HCEC 1CT (cell line): ENCODE results near the gene ZNF83.
A peak's percentile ranks its signal among the peaks of the same experiment; 100 is the strongest.
"Not testable (repeated sequence)": the region's sequence is repeated elsewhere in the genome, so short reads cannot be mapped to it uniquely, and the experiment has no call there.

Experiments used
- DNase-seq: peaks from one replicate; pipeline ENCODE4 v3.0.0-alpha.2; 2017

Gene ZNF83

GRCh38 chr19:52638601-52639000 is 446 bp upstream of the ZNF83 start:
- peak; percentile 33 for DNase-seq

DNA sequence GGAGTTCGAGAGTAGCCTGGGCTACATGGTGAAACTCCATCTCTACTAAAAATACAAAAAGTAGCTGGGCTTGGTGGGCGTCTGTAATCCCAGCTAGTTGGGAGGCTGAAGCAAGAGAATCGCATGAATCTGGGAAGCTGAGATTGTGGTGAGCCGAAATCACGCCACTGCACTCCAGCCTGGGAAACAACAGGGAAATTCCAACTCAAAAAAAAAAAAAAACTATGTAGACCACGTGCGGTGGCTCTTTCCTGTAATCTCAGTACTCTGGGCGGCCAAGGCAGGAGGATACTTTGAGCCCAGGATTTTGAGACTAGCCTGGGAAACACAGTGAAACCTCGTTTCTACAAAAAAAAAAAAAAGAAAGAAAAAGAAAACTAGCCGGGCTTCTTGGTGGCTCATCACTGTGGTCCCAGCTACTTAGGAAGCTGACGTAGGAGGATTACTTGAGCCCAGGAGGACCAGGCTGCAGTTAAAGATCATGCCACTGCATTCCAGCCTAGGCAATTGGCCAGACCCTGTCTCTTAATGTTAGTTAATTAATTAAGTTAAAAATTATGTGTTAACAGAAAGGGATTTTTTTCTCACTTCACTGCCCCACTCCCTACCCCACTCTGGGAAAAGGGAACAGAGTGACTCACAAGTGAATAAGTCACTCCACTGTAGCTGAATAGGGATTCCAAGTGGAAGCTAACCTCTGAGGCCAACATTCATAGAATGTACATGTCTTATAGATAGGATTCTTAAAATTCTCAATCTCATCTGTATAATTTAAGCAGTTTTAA is 2.2 kb downstream of the ZNF83 start:
- no peak for DNase-seq

DNA sequence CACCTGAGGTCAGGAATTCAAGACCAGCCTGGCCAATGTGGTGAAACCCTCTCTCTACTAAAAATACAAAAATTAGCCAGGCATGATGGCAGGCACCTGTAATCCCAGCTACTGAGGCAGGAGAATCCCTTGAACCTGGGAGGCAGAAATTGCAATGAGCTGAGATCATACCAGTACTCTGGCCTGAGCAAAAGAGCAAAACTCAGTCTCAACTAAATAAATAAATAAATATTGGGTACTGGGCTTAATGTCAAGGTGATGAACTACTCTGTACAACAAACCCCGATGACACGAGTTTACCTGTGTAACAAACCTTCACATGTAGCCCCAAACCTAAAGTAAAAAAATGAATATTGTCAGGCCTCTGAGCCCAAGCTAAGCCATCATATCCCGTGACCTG is 10.7 kb downstream of the ZNF83 start:
- DNase-seq: not testable (repeated sequence)

- no peak for DNase-seq
Observed at GRCh38 chr19:52626915-52627314, 11.2 kb downstream of the ZNF83 start.

DNA sequence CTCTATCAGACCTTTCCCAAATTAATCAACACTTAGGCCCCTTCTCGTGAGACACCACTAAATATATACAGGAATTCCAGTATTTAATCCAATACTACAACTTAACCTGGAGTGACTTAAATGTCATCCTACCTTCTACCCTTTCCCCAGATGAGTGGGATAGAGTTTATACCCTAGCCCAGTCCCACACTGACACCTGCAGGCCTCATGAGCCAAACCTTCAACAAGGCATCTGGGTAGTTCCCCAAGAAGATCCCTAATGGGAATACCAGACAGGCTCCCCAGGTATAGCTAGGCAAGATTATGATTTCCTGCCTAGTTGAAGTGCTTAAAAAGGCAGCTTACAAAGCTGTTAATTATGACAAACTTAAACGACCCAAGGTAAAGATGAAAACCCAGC is 15.9 kb downstream of the ZNF83 start:
- no peak for DNase-seq

- no peak for DNase-seq
Observed at GRCh38 chr19:52621376-52621775, 16.8 kb downstream of the ZNF83 start.

DNA sequence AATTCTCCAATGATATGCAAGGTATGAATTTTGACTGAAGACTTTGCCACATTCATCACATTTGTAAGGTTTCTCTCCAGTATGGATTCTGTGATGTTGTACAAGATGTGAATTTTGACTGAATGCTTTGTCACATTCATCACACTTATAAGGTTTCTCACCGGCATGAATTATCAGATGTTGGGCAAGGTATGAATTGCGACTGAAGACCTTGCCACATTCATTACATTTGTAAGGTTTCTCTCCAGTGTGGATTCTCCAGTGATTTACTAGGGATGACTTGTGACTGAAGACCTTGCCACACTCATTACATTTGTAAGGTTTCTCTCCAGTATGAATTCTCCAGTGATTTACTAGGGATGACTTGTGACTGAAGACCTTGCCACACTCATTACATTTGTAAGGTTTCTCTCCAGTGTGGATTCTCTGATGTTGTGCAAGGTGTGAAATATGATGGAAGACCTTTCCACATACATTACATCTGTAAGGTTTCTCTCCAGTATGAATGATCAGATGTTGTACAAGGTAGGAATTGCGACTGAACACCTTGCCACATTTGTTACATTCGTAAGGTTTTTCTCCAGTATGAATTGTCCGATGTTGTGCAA is 24.8 kb downstream of the ZNF83 start:
- DNase-seq: no peak

DNA sequence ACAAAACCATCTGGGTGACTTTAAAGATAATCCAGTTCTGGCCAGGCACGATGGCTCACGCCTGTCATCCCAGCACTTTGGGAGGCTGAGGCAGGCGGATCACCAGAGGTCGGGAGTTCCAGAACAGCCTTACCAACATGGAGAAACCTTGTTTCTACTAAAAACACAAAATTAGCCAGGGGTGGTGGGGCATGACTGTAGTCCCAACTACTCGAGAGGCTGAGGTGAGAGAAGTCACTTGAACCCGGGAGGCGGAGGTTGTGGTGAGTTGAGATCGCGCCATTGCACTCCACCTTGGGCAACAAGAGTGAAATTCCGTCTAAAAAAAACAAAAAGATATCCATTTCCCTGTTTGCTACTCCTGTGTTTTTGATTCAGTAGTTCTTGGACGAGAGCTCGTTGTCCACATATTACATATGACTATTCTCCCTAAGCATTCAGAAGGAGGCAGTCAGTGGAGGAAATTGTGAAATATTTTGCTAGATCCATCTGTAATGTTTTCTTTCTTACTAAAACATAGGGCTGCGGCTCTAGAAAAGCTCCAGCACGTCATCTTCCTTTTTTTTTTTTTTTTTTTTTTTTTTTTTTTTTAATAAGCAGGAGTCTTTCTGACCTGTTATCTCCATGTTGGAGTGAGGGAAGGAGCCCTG is 34.5 kb downstream of the ZNF83 start:
- DNase-seq: no peak

DNA sequence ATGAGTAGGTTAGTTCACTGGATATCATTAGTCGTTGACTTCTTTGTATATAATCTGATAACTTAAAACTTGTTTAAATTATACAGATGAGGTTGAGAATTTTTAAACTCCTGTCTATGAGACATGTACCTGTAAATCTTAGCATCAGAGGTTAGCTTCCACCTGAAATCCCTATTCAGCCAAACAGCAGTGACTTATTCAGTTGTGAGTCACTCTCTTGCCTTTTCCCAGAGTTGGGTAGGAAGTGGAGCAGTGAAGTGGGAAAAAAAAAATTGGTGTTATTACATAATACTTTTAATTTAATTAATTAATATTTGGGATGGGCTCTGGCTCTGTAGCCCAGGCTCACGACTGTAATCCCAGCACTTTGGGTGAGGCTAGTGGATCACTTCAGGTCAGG is 35.2 kb downstream of the ZNF83 start:
- peak; percentile 2 for DNase-seq

DNA sequence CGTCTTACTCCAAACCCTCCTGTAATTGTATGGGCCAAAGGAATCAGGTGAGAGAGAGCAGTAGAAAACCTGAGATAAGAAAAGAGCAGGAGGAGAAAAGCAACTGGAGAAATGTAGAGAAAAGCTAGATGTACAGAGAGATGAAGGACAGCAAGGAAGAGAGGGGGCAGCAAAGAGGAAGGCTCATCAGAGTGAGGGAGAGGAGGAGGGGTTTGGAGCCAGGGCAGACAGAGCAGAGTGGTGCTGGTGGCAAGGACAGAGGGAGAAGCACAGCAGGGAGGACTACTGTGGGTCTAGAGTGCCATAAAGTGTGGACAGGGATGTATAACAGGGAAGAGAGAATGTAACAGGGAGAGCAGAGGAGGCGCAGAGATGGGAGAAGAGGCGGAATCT is 36.2 kb downstream of the ZNF83 start:
- DNase-seq: not testable (repeated sequence)

DNA sequence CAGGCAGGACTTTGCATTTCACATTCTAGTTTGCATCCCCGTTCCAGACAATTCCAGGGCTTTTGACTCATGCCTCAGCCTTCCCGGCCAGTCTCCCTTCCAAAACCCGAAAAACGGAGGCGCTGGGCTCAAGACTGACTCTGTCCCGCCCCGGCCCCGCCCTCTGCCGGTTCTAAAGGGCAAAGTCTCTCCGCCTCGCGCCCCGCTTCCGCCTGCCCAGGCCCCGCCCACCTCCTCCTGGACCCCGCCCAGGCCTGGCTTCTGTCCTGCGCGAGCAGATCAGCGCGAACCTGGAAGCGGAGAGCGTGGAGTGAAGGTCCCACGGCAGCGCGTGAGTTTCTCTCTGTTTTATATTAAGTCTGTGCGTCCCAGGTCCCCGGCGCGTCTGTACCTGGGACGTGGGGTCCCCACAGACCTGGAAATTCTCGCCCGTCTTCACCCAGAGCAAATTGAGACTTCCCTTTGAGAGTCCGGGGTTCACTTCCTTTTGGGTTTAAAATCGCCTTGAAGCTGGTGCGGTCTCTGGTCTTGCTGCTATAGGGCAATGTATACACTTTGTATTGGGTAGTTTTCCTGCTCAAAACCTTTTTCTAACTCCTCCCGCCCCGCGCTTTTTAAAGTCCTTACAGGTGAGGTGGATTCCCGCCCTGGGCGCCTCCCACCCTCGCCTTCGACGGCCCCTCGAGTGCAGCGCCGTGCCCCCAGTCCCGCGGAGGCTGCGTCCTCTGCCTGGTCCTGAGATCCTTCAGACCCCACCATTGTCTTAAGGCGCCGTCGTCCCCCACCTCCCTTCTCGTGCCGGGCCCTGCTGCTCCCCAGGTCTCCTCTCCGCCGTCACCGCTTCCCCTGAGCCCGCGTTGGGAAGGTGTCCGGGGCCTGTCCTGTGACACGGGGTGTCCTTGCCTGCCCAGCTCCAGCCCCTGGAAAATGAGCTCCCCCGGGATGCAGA is 36.9 kb downstream of the ZNF83 start:
- DNase-seq: peak; percentile 91

DNA sequence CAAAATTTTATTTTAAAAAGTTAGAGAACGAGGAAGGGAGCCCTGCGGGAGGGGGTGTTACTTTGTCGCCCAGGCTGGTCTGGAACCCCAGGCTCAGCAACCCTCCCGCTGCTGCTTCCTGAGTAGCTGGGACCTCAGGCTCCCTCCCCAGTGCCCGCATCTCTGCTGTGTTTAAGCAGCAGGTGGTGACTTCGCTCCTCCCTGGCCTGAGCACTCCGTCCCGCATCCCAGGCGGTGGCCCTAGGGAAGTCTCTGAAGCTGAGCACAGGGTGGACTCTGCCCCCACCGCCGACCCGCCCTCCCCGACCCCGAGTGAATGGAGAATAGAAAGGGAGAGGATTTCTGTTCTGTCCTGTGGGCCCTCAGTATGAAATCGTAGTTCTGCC is 37.5 kb downstream of the ZNF83 start:
- no peak for DNase-seq

GRCh38 chr19:52599241-52599640 is 38.9 kb downstream of the ZNF83 start:
- no peak for DNase-seq

GRCh38 chr19:52593441-52593840 is 44.7 kb downstream of the ZNF83 start:
- DNase-seq: not testable (repeated sequence)

DNA sequence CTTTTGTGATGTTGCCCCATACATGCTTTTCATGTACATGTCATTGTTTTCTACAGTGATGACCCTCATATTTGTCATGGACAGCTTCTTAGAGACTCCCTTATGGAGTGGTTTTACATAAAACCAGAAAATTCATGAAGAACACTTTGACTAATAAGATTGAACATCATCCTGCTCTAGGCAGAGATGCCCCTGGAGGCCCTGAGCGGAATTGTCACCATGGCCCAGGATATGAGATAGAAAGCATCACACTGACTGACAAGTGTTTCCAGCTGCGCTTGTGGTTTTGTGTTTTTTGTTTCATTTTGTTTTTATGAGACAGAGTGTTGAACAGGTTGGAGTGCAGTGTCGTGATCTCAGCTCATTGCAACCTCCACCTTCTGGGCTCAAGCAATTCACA is 45.9 kb downstream of the ZNF83 start:
- DNase-seq: no peak

DNA sequence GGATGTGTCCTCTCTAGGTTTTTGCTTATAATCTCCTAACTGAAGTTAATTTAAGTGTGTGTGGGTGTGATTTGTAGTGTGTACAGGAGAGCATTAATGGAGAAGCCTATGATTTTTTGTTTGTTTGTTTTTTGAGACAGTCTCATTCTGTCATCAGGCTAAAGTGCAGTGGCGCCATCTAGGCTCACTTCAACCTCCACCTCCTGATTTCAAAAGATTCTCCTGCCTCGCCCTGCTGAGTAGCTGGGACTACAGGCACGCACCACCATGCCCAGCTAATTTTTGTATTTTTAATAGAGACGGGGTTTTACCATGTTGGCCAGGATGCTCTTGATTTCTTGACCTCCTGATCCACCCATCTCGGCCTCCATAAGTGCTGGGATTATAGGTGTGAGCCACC is 47.4 kb downstream of the ZNF83 start:
- no peak for DNase-seq

DNA sequence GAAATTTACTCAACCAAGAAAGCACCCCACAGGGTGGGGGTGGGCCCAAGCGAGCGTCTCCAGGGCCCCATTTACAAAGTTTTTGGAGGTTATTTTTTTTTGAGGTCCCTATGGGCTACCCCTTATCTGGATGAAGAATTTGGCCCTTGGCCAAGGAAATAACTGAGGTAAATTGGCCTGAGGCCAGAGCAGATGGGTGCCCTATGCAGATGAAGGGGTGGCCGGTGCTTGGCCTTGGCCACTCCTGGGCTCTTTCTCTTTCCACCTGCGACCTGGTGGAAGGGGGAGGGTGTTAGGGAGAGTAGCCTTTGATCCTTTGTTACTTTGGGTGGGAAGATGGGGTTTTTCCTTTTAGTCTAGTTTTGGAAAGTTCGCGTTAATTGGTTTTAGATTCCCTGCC is 52.6 kb downstream of the ZNF83 start:
- no peak for DNase-seq

- DNase-seq: no peak
Observed at GRCh38 chr19:52584736-52585440, 53.3 kb downstream of the ZNF83 start.

DNA sequence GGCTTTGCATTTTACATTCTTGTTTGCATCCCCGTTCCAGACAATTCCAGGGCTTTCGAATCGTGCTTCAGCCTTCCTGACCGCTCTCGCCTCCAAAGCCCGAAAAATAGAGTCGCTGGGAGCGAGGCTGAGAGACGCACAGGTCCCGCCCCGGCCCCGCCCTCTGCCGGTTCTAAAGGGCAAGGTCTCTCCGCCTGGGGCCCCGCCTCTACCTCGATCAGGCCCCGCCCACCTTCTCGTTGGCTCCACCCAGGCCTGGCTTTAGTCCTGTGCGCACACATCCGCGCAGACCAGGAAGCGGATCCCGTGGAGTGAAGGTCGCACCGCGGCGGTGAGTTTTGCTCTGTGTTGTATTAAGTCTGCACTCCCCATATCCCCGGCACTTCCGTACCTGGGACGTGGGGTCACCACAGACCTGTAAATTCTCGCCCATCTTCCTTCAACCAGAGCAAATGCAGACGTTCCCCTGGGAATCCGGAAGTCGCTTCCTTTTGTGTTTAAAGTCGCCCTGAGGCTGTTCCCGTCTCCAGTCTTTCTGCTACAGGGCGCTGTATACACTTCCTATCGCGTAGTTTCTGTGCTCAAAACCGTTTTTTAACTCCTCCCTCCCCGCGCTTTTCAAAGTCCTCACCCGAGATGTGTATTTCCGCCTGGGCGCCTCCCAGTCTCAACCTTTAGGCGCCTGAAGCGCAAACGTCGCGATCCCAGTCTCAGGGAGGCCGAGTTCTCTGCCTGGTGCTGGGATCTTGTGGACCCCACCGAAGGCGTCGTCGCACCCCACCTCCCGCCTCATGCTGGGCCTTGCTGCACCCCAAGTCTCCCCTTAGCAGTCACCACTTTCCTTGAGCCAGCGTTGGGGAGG is 67.9 kb downstream of the ZNF83 start, which contains the start of gene ZNF701:
Gene ZNF701 (plus strand): TSS at position 288 of the 862 bp plus-strand sequence. CDS start 3,861 bp downstream, outside the sequence.
- peak; percentile 67 for DNase-seq

- not testable (repeated sequence) for DNase-seq
Observed at GRCh38 chr19:52569638-52569999, 68.5 kb downstream of the ZNF83 start.

DNA sequence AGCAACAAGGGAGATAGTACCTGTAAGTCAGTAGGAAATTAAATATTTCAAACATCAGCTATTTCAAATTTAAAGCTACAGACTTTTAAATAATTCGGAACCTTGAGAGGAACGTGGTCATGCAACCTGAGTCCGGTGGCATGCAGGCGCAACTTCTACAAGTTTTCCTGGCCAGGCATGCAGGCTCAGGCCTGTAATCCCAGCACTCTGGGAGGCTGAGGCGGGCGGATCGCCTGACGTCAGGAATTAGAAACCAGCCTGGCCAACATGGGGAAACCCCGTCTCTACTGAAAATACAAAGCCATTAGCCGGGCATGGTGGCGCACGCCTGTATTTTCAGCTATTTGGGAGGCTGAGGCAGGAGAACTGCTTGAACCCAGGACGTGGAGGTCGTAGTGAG is 70.2 kb downstream of the ZNF83 start:
- DNase-seq: no peak
